Vagina (tissue), 2 donors: Measurements from ENCODE around the gene NRSN1.

Experiments used
- CTCF ChIP-seq, 3 experiments: fragments of 450-650 bp in 2 of 3; fragments of 200-600 bp in 1 of 3; sonication (generic) in 1 of 3; IDR thresholded peaks; one replicate each; pipeline ENCODE4 v1.5.1; 2017 to 2019; ENCODE audit warnings: antibody characterized with exemption in 3 of 3, mild to moderate bottlenecking in 2 of 3, moderate library complexity in 2 of 3
- POLR2A ChIP-seq, 2 donors: fragments of 450-650 bp; IDR thresholded peaks; one replicate each; pipeline ENCODE4 v1.6.1; 2017; ENCODE audit warnings: antibody characterized with exemption in 2 of 2, mild to moderate bottlenecking in 2 of 2, moderate library complexity in 2 of 2

- TF ChIP-seq POLR2A (IDR thresholded peaks at IDR 0.05), result no peak
- TF ChIP-seq CTCF (IDR thresholded peaks at IDR 0.05), result no peak
These were observed 32.6 kb upstream of the NRSN1 start for GRCh38 chr6:24093381-24093780.
